Upper lobe of right lung (tissue), 1 donor: ENCODE results near the gene ZNF564. TPM values are rescaled to one million over a fixed set of nuclear protein-coding genes. Genes with fewer than 3 reads are reported as not detected.
A peak's percentile ranks its signal among the peaks of the same experiment; 100 is the strongest.

Experiments used
- ATAC-seq: fragments of 200-7000 bp; cut with Tn5 transposase; one replicate; pipeline ENCODE4 v1.9.1; 2020; ENCODE audit warnings: mild to moderate bottlenecking, moderate library complexity
- DNase-seq: peaks from one replicate; pipeline ENCODE4 v3.0.0-alpha.2; 2020
- H3K27ac ChIP-seq: fragments of 200-600 bp; one replicate; pipeline ENCODE4 v1.8.0; 2022
- H3K27me3 ChIP-seq: fragments of 200-600 bp; one replicate; pipeline ENCODE4 v1.8.0; 2022; ENCODE audit warnings: mild to moderate bottlenecking
- H3K36me3 ChIP-seq: fragments of 200-600 bp; one replicate; pipeline ENCODE4 v1.8.0; 2022
- H3K4me1 ChIP-seq: fragments of 200-600 bp; one replicate; pipeline ENCODE4 v1.8.0; 2022
- H3K4me3 ChIP-seq: fragments of 200-600 bp; one replicate; pipeline ENCODE4 v1.8.0; 2022; ENCODE audit warnings: mild to moderate bottlenecking
- H3K9me3 ChIP-seq: fragments of 200-600 bp; one replicate; pipeline ENCODE4 v1.8.0; 2022
- intact Hi-C: fragments of 100-400 bp; cut with DNase I; formaldehyde crosslinking; loops from one replicate; pipeline ENCODE4 v1.11.0; 2022
- total RNA-seq: library from RNA; stranded (reverse); fragmentation: NEBNext Ultra II Directional; extraction: Animal tissue kit (Norgen Biotek cat#: 25700); gene quantifications from one replicate; pipeline ENCODE4 v1.2.1, GENCODE V29; 2021
- TF ChIP-seq, protein P1 (sequence below): fragments of 200-600 bp; IDR thresholded peaks from one replicate; pipeline ENCODE4 v1.8.0; 2022; ENCODE audit warnings: antibody characterized with exemption
- donor health status: DM: no; HTN: yes; CAD: no; lungs with severe emphysema.

ZNF564 gene
- total RNA-seq, 1 donor from 2014 or later: 13.7 TPM

DNA sequence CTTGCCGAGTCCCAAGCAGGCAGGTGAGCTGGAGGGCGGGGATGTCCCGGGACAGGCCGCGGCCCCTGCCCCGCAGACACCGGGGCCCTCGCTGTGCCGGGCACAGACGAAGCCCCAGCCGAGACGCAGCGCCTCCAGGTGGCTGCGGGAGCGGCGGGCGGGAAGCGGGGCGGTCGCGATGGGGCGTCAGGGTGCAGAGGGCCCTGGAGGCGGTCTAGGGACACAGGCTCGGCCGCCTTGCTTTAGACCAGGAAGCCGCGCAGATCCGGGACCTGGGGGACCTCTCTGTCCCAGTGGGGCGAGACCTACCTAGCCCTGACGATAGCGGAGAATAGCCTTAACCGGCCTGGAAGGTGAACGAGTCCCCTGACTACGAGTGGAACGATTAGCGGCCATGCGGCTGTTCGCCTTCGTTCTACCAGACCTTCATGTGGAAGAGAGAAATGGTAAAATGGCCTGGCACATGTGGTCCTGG lies 4.2 kb upstream of the ZNF564 start:
- TF ChIP-seq, protein P1, sequence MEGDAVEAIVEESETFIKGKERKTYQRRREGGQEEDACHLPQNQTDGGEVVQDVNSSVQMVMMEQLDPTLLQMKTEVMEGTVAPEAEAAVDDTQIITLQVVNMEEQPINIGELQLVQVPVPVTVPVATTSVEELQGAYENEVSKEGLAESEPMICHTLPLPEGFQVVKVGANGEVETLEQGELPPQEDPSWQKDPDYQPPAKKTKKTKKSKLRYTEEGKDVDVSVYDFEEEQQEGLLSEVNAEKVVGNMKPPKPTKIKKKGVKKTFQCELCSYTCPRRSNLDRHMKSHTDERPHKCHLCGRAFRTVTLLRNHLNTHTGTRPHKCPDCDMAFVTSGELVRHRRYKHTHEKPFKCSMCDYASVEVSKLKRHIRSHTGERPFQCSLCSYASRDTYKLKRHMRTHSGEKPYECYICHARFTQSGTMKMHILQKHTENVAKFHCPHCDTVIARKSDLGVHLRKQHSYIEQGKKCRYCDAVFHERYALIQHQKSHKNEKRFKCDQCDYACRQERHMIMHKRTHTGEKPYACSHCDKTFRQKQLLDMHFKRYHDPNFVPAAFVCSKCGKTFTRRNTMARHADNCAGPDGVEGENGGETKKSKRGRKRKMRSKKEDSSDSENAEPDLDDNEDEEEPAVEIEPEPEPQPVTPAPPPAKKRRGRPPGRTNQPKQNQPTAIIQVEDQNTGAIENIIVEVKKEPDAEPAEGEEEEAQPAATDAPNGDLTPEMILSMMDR: peak; percentile 12
- Histone ChIP-seq H3K36me3 (no peaks in the 10 kb centered on the region), H3K4me1 (peaks cover 6% of the 10 kb centered on the region), H3K27me3 (no peaks in the 10 kb centered on the region), H3K9me3 (no peaks in the 10 kb centered on the region), H3K4me3 (no peak overlapping the region), H3K27ac (no peak overlapping the region)
- ATAC-seq (no peak), DNase-seq (no peak)
- intact Hi-C loops: no loop called here

DNA sequence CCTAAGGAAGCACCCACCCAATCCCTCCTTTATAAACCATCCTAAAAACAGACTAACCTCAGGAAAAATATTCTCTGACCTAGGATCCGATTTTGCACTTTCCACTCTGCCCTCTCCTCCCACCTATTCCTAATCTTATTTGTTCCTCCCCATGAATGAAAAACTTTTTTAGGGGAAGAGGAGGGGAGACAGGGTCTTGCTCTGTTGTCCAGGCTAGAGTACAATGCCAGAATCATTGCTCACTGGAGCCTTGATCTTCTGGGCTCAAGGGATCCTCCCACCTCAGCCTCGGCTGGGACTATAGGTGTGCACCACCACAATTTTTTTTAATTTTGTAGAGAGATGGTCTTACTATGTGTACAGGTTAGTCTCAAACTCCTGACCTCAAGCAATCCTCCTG lies 4.4 kb downstream of the ZNF564 start:
- intact Hi-C loops: no loop called here
- H3K27me3 ChIP-seq: no peaks in the 10 kb centered on the region
- peaks cover 42% of the 10 kb centered on the region for H3K4me1 ChIP-seq
- H3K4me3 ChIP-seq: no peak overlapping the region
- ATAC-seq (no peak), DNase-seq (no peak)
- peaks cover 11% of the 10 kb centered on the region for H3K36me3 ChIP-seq
- no peaks in the 10 kb centered on the region for H3K9me3 ChIP-seq
- TF ChIP-seq, protein P1: no peak
- H3K27ac ChIP-seq: no peak overlapping the region

DNA sequence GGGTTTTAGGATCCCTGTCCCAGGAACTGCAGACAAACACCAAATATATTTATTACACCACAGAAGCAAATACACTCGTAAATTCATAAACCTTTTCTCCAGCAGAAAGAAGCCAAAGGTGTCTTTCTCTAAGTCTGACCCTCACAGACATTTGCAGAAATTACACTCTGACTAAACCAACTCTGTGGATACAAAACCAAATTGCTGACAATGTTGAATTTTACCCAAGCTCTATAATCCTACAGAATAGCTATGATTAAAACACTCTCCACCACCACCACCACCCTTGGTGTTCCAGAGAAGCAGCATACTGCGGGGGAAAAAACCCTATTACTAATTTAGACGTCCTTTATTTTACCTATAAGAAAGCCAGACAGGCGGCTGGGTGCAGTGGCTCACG lies 5.2 kb downstream of the ZNF564 start:
- Histone ChIP-seq H3K36me3 (peaks cover 16% of the 10 kb centered on the region), H3K4me3 (no peak overlapping the region), H3K9me3 (no peaks in the 10 kb centered on the region), H3K27ac (no peak overlapping the region), H3K4me1 (peaks cover 42% of the 10 kb centered on the region), H3K27me3 (no peaks in the 10 kb centered on the region)
- DNase-seq (no peak), ATAC-seq (no peak)
- TF ChIP-seq, protein P1: no peak
- intact Hi-C loops: no loop called here

DNA sequence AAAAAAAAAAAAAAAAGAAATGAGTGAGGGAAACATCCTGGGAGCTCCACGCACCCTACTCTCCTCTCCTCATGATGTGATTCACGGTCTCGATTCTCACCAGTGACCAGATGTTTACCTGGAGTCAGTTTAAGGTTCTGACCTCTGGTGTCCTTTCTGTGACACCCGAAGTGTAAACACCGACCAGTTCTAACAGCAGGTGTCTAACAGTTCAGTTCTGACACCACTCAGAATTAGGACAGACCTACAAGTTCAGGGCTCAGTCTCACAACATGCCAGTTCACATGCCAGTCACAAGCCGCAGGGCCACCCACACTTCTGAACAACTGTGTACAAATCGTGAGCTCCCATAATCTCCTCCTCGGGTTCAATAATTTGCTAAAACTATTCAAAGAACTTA lies 6.0 kb downstream of the ZNF564 start:
- ATAC-seq: peak; percentile 17
- H3K27ac ChIP-seq: no peak overlapping the region
- intact Hi-C loops: no loop called here
- H3K4me3 ChIP-seq: no peak overlapping the region
- peaks cover 41% of the 10 kb centered on the region for H3K4me1 ChIP-seq
- DNase-seq: no peak
- no peaks in the 10 kb centered on the region for H3K9me3 ChIP-seq
- H3K27me3 ChIP-seq: no peaks in the 10 kb centered on the region
- TF ChIP-seq, protein P1: no peak
- H3K36me3 ChIP-seq: peaks cover 21% of the 10 kb centered on the region

DNA sequence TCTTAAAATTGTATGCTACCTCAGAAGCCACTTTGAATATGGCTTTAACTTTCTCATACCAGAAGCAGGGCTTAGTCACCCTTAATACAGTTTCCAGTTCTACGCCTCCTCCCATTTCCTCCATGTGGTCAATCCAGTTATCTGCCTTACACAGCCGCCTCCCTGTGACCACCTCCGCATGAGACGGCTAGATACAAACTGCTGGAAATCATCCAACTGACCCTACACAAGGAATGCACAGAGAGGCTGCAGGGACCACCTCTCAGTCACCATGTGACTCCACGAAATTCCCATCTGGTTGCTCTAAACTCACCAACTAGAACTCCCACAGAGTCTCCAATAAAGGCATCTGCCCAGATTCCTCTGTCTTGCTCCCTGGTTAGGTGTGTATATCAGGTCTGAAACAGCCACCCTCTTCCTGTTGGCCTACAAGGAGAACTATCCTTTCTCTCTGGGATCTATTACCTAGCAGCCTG lies 6.8 kb downstream of the ZNF564 start:
- Histone ChIP-seq H3K4me1 (peaks cover 32% of the 10 kb centered on the region), H3K36me3 (peaks cover 26% of the 10 kb centered on the region), H3K27ac (no peak overlapping the region), H3K27me3 (no peaks in the 10 kb centered on the region), H3K9me3 (no peaks in the 10 kb centered on the region), H3K4me3 (no peak overlapping the region)
- TF ChIP-seq, protein P1: no peak
- DNase-seq (no peak), ATAC-seq (peak; percentile 74)
- intact Hi-C loops: no loop called here

DNA sequence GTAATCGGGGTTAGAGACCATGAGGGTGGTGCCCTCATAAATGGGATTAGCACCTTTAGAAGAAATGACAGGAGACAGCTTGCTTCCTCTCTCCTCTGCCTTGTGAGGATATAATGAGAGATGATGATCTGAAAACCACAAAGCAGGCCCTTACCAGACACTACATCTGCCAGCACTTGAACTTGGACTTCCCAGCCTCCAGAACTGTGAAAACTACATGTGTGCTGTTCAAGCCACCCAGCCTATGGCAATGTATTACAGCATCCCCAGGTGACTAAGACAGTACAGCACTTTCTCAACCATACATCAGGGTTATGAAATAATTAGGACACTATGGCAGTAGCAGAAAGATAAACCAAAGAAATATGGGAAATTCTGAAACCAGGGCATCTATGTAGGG lies 7.4 kb downstream of the ZNF564 start:
- no peaks in the 10 kb centered on the region for H3K9me3 ChIP-seq
- intact Hi-C loops: no loop called here
- H3K4me3 ChIP-seq: no peak overlapping the region
- no peaks in the 10 kb centered on the region for H3K27me3 ChIP-seq
- TF ChIP-seq, protein P1: no peak
- DNase-seq (no peak), ATAC-seq (peak; percentile 44)
- H3K4me1 ChIP-seq: peaks cover 26% of the 10 kb centered on the region
- H3K36me3 ChIP-seq: peaks cover 26% of the 10 kb centered on the region
- no peak overlapping the region for H3K27ac ChIP-seq
